ENCODE data around the gene CTRB1.
"Not testable (repeated sequence)": the region's sequence is repeated elsewhere in the genome, so short reads cannot be mapped to it uniquely, and the experiment has no call there.

The CTRB1 gene

GRCh38 chr16:75238853-75239541 is 20.2 kb downstream of the CTRB1 start:
- no peak overlapping the region for H3K4me3 Mint-ChIP-seq

GRCh38 chr16:75239542-75240122 is 20.8 kb downstream of the CTRB1 start:
- Mint-ChIP-seq H3K4me3 (no peak overlapping the region), H3K9me3 (no peaks in the 10 kb centered on the region), H3K36me3 (ENCODE audit: low read depth) (no peaks in the 10 kb centered on the region), H3K4me1 (ENCODE audit: low read depth) (peaks cover 8% of the 10 kb centered on the region), H3K27me3 (no peaks in the 10 kb centered on the region), H3K27ac (no peak overlapping the region)
- no peak for DNase-seq

More at GRCh38 chr16:75238853-75239541, 20.2 kb downstream of the CTRB1 start:
- Mint-ChIP-seq H3K27ac (no peak overlapping the region), H3K4me1 (ENCODE audit: low read depth) (peaks cover 8% of the 10 kb centered on the region), H3K27me3 (no peaks in the 10 kb centered on the region), H3K9me3 (no peaks in the 10 kb centered on the region), H3K36me3 (ENCODE audit: low read depth) (no peaks in the 10 kb centered on the region)
- no peak for DNase-seq

- H3K27ac Mint-ChIP-seq; DNase-seq; H3K36me3 Mint-ChIP-seq (ENCODE audit: low read depth); H3K9me3 Mint-ChIP-seq; H3K27me3 Mint-ChIP-seq; H3K4me3 Mint-ChIP-seq: not testable (repeated sequence)
- H3K4me1 Mint-ChIP-seq (ENCODE audit: low read depth) = peaks cover 10% of the 10 kb centered on the region
Measured at GRCh38 chr16:75240633-75241032, 21.8 kb downstream of the CTRB1 start.

GRCh38 chr16:75241412-75241811 is 22.6 kb downstream of the CTRB1 start:
- Mint-ChIP-seq H3K36me3 (ENCODE audit: low read depth) (no peaks in the 10 kb centered on the region), H3K4me1 (ENCODE audit: low read depth) (peaks cover 3% of the 10 kb centered on the region), H3K4me3 (no peak overlapping the region), H3K9me3 (no peaks in the 10 kb centered on the region), H3K27me3 (no peaks in the 10 kb centered on the region), H3K27ac (no peak overlapping the region)
- DNase-seq = no peak

GRCh38 chr16:75241955-75242354 is 23.2 kb downstream of the CTRB1 start:
- H3K9me3 Mint-ChIP-seq = no peaks in the 10 kb centered on the region
- no peak for DNase-seq
- H3K27ac Mint-ChIP-seq = no peak overlapping the region
- peaks cover 3% of the 10 kb centered on the region for H3K4me1 Mint-ChIP-seq (ENCODE audit: low read depth)
- no peak overlapping the region for H3K4me3 Mint-ChIP-seq
- H3K27me3 Mint-ChIP-seq = no peaks in the 10 kb centered on the region
- no peaks in the 10 kb centered on the region for H3K36me3 Mint-ChIP-seq (ENCODE audit: low read depth)

GRCh38 chr16:75242436-75243078 is 23.8 kb downstream of the CTRB1 start:
- not testable (repeated sequence) for H3K27me3 Mint-ChIP-seq; DNase-seq; H3K4me3 Mint-ChIP-seq; H3K9me3 Mint-ChIP-seq; H3K36me3 Mint-ChIP-seq (ENCODE audit: low read depth); H3K27ac Mint-ChIP-seq; H3K4me1 Mint-ChIP-seq (ENCODE audit: low read depth)

- no peak overlapping the region for H3K4me3 Mint-ChIP-seq
- H3K27ac Mint-ChIP-seq = no peak overlapping the region
- H3K9me3 Mint-ChIP-seq = no peaks in the 10 kb centered on the region
- H3K36me3 Mint-ChIP-seq (ENCODE audit: low read depth) = no peaks in the 10 kb centered on the region
- no peak for DNase-seq
- H3K4me1 Mint-ChIP-seq (ENCODE audit: low read depth) = peaks cover 3% of the 10 kb centered on the region
- no peaks in the 10 kb centered on the region for H3K27me3 Mint-ChIP-seq
Measured at GRCh38 chr16:75243667-75244224, 25.0 kb downstream of the CTRB1 start.

GRCh38 chr16:75244225-75244809 is 25.5 kb downstream of the CTRB1 start:
- Mint-ChIP-seq H3K4me1 (ENCODE audit: low read depth) (peaks cover 3% of the 10 kb centered on the region), H3K4me3 (no peak overlapping the region), H3K27me3 (no peaks in the 10 kb centered on the region), H3K27ac (no peak overlapping the region), H3K36me3 (ENCODE audit: low read depth) (no peaks in the 10 kb centered on the region), H3K9me3 (no peaks in the 10 kb centered on the region)
- no peak for DNase-seq

GRCh38 chr16:75244844-75245758 is 26.3 kb downstream of the CTRB1 start:
- H3K27ac Mint-ChIP-seq = no peak overlapping the region
- no peaks in the 10 kb centered on the region for H3K36me3 Mint-ChIP-seq (ENCODE audit: low read depth)
- no peak for DNase-seq
- peaks cover 5% of the 10 kb centered on the region for H3K4me1 Mint-ChIP-seq (ENCODE audit: low read depth)
- no peaks in the 10 kb centered on the region for H3K9me3 Mint-ChIP-seq
- H3K4me3 Mint-ChIP-seq = no peak overlapping the region
- H3K27me3 Mint-ChIP-seq = peaks cover 8% of the 10 kb centered on the region

- no peaks in the 10 kb centered on the region for H3K36me3 Mint-ChIP-seq (ENCODE audit: low read depth)
- H3K27ac Mint-ChIP-seq = no peak overlapping the region
- no peak for DNase-seq
- H3K9me3 Mint-ChIP-seq = no peaks in the 10 kb centered on the region
- H3K4me1 Mint-ChIP-seq (ENCODE audit: low read depth) = peaks cover 10% of the 10 kb centered on the region
- no peak overlapping the region for H3K4me3 Mint-ChIP-seq
- peaks cover 14% of the 10 kb centered on the region for H3K27me3 Mint-ChIP-seq
Measured at GRCh38 chr16:75246504-75247205, 27.9 kb downstream of the CTRB1 start.

- DNase-seq = no peak
- H3K27me3 Mint-ChIP-seq = peaks cover 20% of the 10 kb centered on the region
- no peaks in the 10 kb centered on the region for H3K36me3 Mint-ChIP-seq (ENCODE audit: low read depth)
- H3K9me3 Mint-ChIP-seq = no peaks in the 10 kb centered on the region
- H3K4me1 Mint-ChIP-seq (ENCODE audit: low read depth) = peaks cover 16% of the 10 kb centered on the region
- no peak overlapping the region for H3K27ac Mint-ChIP-seq
- H3K4me3 Mint-ChIP-seq = no peak overlapping the region
Measured at GRCh38 chr16:75247249-75247648, 28.5 kb downstream of the CTRB1 start.

- no peak overlapping the region for H3K27ac Mint-ChIP-seq
Measured at GRCh38 chr16:75248142-75248535, 29.4 kb downstream of the CTRB1 start.

GRCh38 chr16:75248536-75249380 is 30.0 kb downstream of the CTRB1 start:
- Mint-ChIP-seq H3K4me3 (no peak overlapping the region), H3K27ac (no peak overlapping the region), H3K4me1 (ENCODE audit: low read depth) (peaks cover 16% of the 10 kb centered on the region), H3K36me3 (ENCODE audit: low read depth) (no peaks in the 10 kb centered on the region), H3K27me3 (peaks cover 35% of the 10 kb centered on the region), H3K9me3 (no peaks in the 10 kb centered on the region)
- no peak for DNase-seq

More at GRCh38 chr16:75248142-75248535, 29.4 kb downstream of the CTRB1 start:
- DNase-seq = no peak
- Mint-ChIP-seq H3K36me3 (ENCODE audit: low read depth) (no peaks in the 10 kb centered on the region), H3K4me1 (ENCODE audit: low read depth) (peaks cover 16% of the 10 kb centered on the region), H3K9me3 (no peaks in the 10 kb centered on the region), H3K27me3 (peaks cover 28% of the 10 kb centered on the region), H3K4me3 (no peak overlapping the region)
